ENCODE results near the gene DCST1.

DNA sequence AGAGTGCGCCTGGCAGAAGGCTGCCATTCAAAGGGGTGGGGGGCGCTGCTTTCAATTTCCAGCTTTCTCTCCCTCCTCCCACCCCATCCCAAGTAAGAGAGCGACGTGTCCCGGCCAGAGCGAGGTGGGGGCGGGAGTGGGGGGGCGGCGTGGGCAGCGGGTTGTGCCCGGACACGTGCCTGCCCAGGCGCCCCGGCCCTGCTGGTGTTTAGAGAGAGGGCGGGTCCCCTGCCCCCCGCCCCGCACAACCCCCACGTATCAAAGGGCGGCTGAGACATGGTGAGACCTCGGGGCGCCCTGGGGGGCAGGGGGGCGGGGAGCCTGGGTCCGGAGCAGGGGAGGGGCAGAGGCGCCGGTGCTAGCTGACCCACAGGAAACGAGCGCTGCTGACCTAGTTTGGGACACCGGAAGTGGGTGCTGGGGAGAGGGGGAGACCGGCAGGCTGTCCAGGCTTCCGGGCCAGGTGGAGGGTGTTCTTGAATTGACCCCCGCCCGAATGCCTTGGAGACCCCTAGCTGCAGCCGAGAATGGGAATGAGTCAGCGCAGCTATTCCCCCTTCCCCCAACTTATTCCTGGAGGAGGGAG is 29.8 kb upstream of the DCST1 start:
- TF ChIP-seq POLR2A (IDR thresholded peaks at IDR 0.05) = peak in 2 of 3 donors; percentile 5 to 16
- TF ChIP-seq, protein P1, sequence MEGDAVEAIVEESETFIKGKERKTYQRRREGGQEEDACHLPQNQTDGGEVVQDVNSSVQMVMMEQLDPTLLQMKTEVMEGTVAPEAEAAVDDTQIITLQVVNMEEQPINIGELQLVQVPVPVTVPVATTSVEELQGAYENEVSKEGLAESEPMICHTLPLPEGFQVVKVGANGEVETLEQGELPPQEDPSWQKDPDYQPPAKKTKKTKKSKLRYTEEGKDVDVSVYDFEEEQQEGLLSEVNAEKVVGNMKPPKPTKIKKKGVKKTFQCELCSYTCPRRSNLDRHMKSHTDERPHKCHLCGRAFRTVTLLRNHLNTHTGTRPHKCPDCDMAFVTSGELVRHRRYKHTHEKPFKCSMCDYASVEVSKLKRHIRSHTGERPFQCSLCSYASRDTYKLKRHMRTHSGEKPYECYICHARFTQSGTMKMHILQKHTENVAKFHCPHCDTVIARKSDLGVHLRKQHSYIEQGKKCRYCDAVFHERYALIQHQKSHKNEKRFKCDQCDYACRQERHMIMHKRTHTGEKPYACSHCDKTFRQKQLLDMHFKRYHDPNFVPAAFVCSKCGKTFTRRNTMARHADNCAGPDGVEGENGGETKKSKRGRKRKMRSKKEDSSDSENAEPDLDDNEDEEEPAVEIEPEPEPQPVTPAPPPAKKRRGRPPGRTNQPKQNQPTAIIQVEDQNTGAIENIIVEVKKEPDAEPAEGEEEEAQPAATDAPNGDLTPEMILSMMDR (IDR thresholded peaks at IDR 0.05) = no peak

All from body of pancreas (tissue), 4 donors.